ENCODE measurements around the gene METTL25B.

METTL25B gene

GRCh38 chr1:156746406-156746727 lies 18.1 kb downstream of the METTL25B start:
- H3K56ac ChIP-seq (ENCODE audit: low read length), result peak overlapping the region; percentile 95
- peaks cover 66% of the 10 kb centered on the region for H3K79me2 ChIP-seq (ENCODE audit: control insufficient read depth, insufficient read depth, low read length)
- peak overlapping the region; percentile 80 for H3K27ac ChIP-seq (ENCODE audit: low read depth, low read length)
- no peak overlapping the region for H3K4me3 ChIP-seq (ENCODE audit: low read length)
- H3K36me3 ChIP-seq (ENCODE audit: control insufficient read depth, insufficient read depth, low read length), result peaks cover 7% of the 10 kb centered on the region
- H3K4me2 ChIP-seq (ENCODE audit: low read length), result peak overlapping the region; percentile 5
- H3K79me1 ChIP-seq (ENCODE audit: low read length), result peaks cover 14% of the 10 kb centered on the region
- peak overlapping the region; percentile 87 for H2AK5ac ChIP-seq (ENCODE audit: low read length)
- H4K5ac ChIP-seq (ENCODE audit: low read length), result no peak overlapping the region
- no CpG with 5 or more reads among the region's 9 CpGs for WGBS (ENCODE audit: extremely low coverage, insufficient coverage, low lambda C conversion rate)
- H3K18ac ChIP-seq (ENCODE audit: low read length), result peak overlapping the region; percentile 96
- H3K23ac ChIP-seq (ENCODE audit: low read length), result no peak overlapping the region
- no peak for DNase-seq
- H2BK120ac ChIP-seq (ENCODE audit: low read depth, low read length), result no peak overlapping the region
- no peaks in the 10 kb centered on the region for H3K27me3 ChIP-seq (ENCODE audit: insufficient read depth, low read length, poor library complexity)
- peaks cover 37% of the 10 kb centered on the region for H3K4me1 ChIP-seq (ENCODE audit: control insufficient read depth, low read depth, low read length)
- H2BK5ac ChIP-seq (ENCODE audit: low read length), result peak overlapping the region; percentile 69
- peak overlapping the region; percentile 30 for H4K8ac ChIP-seq (ENCODE audit: low read depth, low read length)
- peak overlapping the region; percentile 82 for H3K9ac ChIP-seq (ENCODE audit: low read length)
- H2BK15ac ChIP-seq (replicated peaks; ENCODE audit: low read depth), result no peak overlapping the region
- peak overlapping the region; percentile 95 for H3K4ac ChIP-seq (ENCODE audit: low read depth, low read length)

GRCh38 chr1:156746728-156747631 lies 18.7 kb downstream of the METTL25B start:
- Histone ChIP-seq H3K79me2 (ENCODE audit: control insufficient read depth, insufficient read depth, low read length) (peaks cover 66% of the 10 kb centered on the region), H3K4me3 (ENCODE audit: low read length) (peak overlapping the region; percentile 37), H2AK5ac (ENCODE audit: low read length) (peak overlapping the region; percentile 60), H3K18ac (ENCODE audit: low read length) (peak overlapping the region; percentile 96), H3K27me3 (ENCODE audit: insufficient read depth, low read length, poor library complexity) (no peaks in the 10 kb centered on the region), H3K23ac (ENCODE audit: low read length) (peak overlapping the region; percentile 94), H3K4ac (ENCODE audit: low read depth, low read length) (peak overlapping the region; percentile 89), H3K4me2 (ENCODE audit: low read length) (peak overlapping the region; percentile 92), H2BK120ac (ENCODE audit: low read depth, low read length) (peak overlapping the region; percentile 94), H3K4me1 (ENCODE audit: control insufficient read depth, low read depth, low read length) (peaks cover 31% of the 10 kb centered on the region), H4K8ac (ENCODE audit: low read depth, low read length) (peak overlapping the region; percentile 30), H3K79me1 (ENCODE audit: low read length) (peaks cover 14% of the 10 kb centered on the region), H2BK15ac (replicated peaks; ENCODE audit: low read depth) (no peak overlapping the region), H4K5ac (ENCODE audit: low read length) (no peak overlapping the region), H2BK5ac (ENCODE audit: low read length) (peak overlapping the region; percentile 99), H3K56ac (ENCODE audit: low read length) (peak overlapping the region; percentile 95), H3K36me3 (ENCODE audit: control insufficient read depth, insufficient read depth, low read length) (peaks cover 7% of the 10 kb centered on the region), H3K9ac (ENCODE audit: low read length) (peak overlapping the region; percentile 95), H3K27ac (ENCODE audit: low read depth, low read length) (peak overlapping the region; percentile 100)
- no CpG with 5 or more reads among the region's 29 CpGs for WGBS (ENCODE audit: extremely low coverage, insufficient coverage, low lambda C conversion rate)
- peak; percentile 98 for DNase-seq

GRCh38 chr1:156747742-156748669 lies 19.7 kb downstream of the METTL25B start:
- H2BK15ac ChIP-seq (replicated peaks; ENCODE audit: low read depth), result no peak overlapping the region
- H4K5ac ChIP-seq (ENCODE audit: low read length), result peak overlapping the region; percentile 61
- H3K9ac ChIP-seq (ENCODE audit: low read length), result peak overlapping the region; percentile 93
- peak overlapping the region; percentile 98 for H2AK5ac ChIP-seq (ENCODE audit: low read length)
- H3K27ac ChIP-seq (ENCODE audit: low read depth, low read length), result peak overlapping the region; percentile 87
- H3K4me3 ChIP-seq (ENCODE audit: low read length), result no peak overlapping the region
- H4K8ac ChIP-seq (ENCODE audit: low read depth, low read length), result no peak overlapping the region
- H3K4me2 ChIP-seq (ENCODE audit: low read length), result peak overlapping the region; percentile 88
- H3K79me1 ChIP-seq (ENCODE audit: low read length), result peaks cover 17% of the 10 kb centered on the region
- peaks cover 33% of the 10 kb centered on the region for H3K4me1 ChIP-seq (ENCODE audit: control insufficient read depth, low read depth, low read length)
- H3K36me3 ChIP-seq (ENCODE audit: control insufficient read depth, insufficient read depth, low read length), result peaks cover 6% of the 10 kb centered on the region
- H3K79me2 ChIP-seq (ENCODE audit: control insufficient read depth, insufficient read depth, low read length), result peaks cover 73% of the 10 kb centered on the region
- H2BK5ac ChIP-seq (ENCODE audit: low read length), result peak overlapping the region; percentile 93
- peak overlapping the region; percentile 69 for H3K23ac ChIP-seq (ENCODE audit: low read length)
- no peaks in the 10 kb centered on the region for H3K27me3 ChIP-seq (ENCODE audit: insufficient read depth, low read length, poor library complexity)
- DNase-seq, result peak; percentile 47
- H3K56ac ChIP-seq (ENCODE audit: low read length), result peak overlapping the region; percentile 91
- H3K4ac ChIP-seq (ENCODE audit: low read depth, low read length), result peak overlapping the region; percentile 89
- H2BK120ac ChIP-seq (ENCODE audit: low read depth, low read length), result peak overlapping the region; percentile 46
- peak overlapping the region; percentile 96 for H3K18ac ChIP-seq (ENCODE audit: low read length)
- WGBS (ENCODE audit: extremely low coverage, insufficient coverage, low lambda C conversion rate), result no CpG with 5 or more reads among the region's 8 CpGs

- Histone ChIP-seq H3K79me1 (ENCODE audit: low read length) (peaks cover 19% of the 10 kb centered on the region), H3K23ac (ENCODE audit: low read length) (peak overlapping the region; percentile 83), H3K4me1 (ENCODE audit: control insufficient read depth, low read depth, low read length) (peaks cover 33% of the 10 kb centered on the region), H3K9ac (ENCODE audit: low read length) (peak overlapping the region; percentile 93), H4K8ac (ENCODE audit: low read depth, low read length) (no peak overlapping the region), H2AK5ac (ENCODE audit: low read length) (peak overlapping the region; percentile 93), H2BK5ac (ENCODE audit: low read length) (peak overlapping the region; percentile 93), H3K36me3 (ENCODE audit: control insufficient read depth, insufficient read depth, low read length) (peaks cover 5% of the 10 kb centered on the region), H3K4me3 (ENCODE audit: low read length) (no peak overlapping the region), H3K27ac (ENCODE audit: low read depth, low read length) (peak overlapping the region; percentile 87), H3K56ac (ENCODE audit: low read length) (peak overlapping the region; percentile 91), H3K18ac (ENCODE audit: low read length) (peak overlapping the region; percentile 96), H3K4me2 (ENCODE audit: low read length) (peak overlapping the region; percentile 88), H3K27me3 (ENCODE audit: insufficient read depth, low read length, poor library complexity) (no peaks in the 10 kb centered on the region), H2BK120ac (ENCODE audit: low read depth, low read length) (peak overlapping the region; percentile 8), H3K79me2 (ENCODE audit: control insufficient read depth, insufficient read depth, low read length) (peaks cover 74% of the 10 kb centered on the region), H3K4ac (ENCODE audit: low read depth, low read length) (peak overlapping the region; percentile 89), H4K5ac (ENCODE audit: low read length) (peak overlapping the region; percentile 84), H2BK15ac (replicated peaks; ENCODE audit: low read depth) (no peak overlapping the region)
- no CpG with 5 or more reads among the region's 9 CpGs for WGBS (ENCODE audit: extremely low coverage, insufficient coverage, low lambda C conversion rate)
- DNase-seq, result peak; percentile 37
Measured at GRCh38 chr1:156748670-156749418, 20.6 kb downstream of the METTL25B start.

GRCh38 chr1:156749419-156750118 lies 21.3 kb downstream of the METTL25B start:
- H2BK120ac ChIP-seq (ENCODE audit: low read depth, low read length), result no peak overlapping the region
- H2BK5ac ChIP-seq (ENCODE audit: low read length), result peak overlapping the region; percentile 93
- peak overlapping the region; percentile 72 for H3K23ac ChIP-seq (ENCODE audit: low read length)
- peak overlapping the region; percentile 93 for H3K9ac ChIP-seq (ENCODE audit: low read length)
- H3K4me2 ChIP-seq (ENCODE audit: low read length), result peak overlapping the region; percentile 88
- H2AK5ac ChIP-seq (ENCODE audit: low read length), result peak overlapping the region; percentile 93
- H3K4me1 ChIP-seq (ENCODE audit: control insufficient read depth, low read depth, low read length), result peaks cover 33% of the 10 kb centered on the region
- no peak overlapping the region for H4K8ac ChIP-seq (ENCODE audit: low read depth, low read length)
- peak overlapping the region; percentile 96 for H3K18ac ChIP-seq (ENCODE audit: low read length)
- no peak overlapping the region for H2BK15ac ChIP-seq (replicated peaks; ENCODE audit: low read depth)
- H4K5ac ChIP-seq (ENCODE audit: low read length), result peak overlapping the region; percentile 84
- H3K4ac ChIP-seq (ENCODE audit: low read depth, low read length), result peak overlapping the region; percentile 96
- H3K56ac ChIP-seq (ENCODE audit: low read length), result peak overlapping the region; percentile 91
- H3K79me2 ChIP-seq (ENCODE audit: control insufficient read depth, insufficient read depth, low read length), result peaks cover 72% of the 10 kb centered on the region
- H3K27me3 ChIP-seq (ENCODE audit: insufficient read depth, low read length, poor library complexity), result no peaks in the 10 kb centered on the region
- H3K79me1 ChIP-seq (ENCODE audit: low read length), result peaks cover 19% of the 10 kb centered on the region
- WGBS (ENCODE audit: extremely low coverage, insufficient coverage, low lambda C conversion rate), result no CpG with 5 or more reads among the region's 8 CpGs
- DNase-seq, result no peak
- H3K27ac ChIP-seq (ENCODE audit: low read depth, low read length), result peak overlapping the region; percentile 93
- peaks cover 3% of the 10 kb centered on the region for H3K36me3 ChIP-seq (ENCODE audit: control insufficient read depth, insufficient read depth, low read length)
- H3K4me3 ChIP-seq (ENCODE audit: low read length), result peak overlapping the region; percentile 92
